Heart left ventricle (tissue), 16 donors: ENCODE measurements around the gene ARRDC1. TPM values are rescaled to one million over a fixed set of nuclear protein-coding genes. Genes with fewer than 3 reads are reported as not detected.

ENCODE experiments used
- ATAC-seq, 4 donors: fragments of 200-7000 bp; cut with Tn5 transposase; one replicate each; pipeline ENCODE4 v1.9.1; 2020 to 2022; ENCODE audit warnings: moderate library complexity in 4 of 4, mild to moderate bottlenecking in 3 of 4, moderate number of reproducible peaks in 1 of 4
- DNase-seq, 5 donors: peaks; one replicate each; pipeline ENCODE4 v3.0.0-alpha.2; 2020
- H3K27ac ChIP-seq, 12 donors: fragments of 200-600 bp; sonication (generic) in 4 of 12; one replicate each; pipeline versions ENCODE4 v1.5.0 to v1.8.0; 2016 to 2022; ENCODE audit warnings: mild to moderate bottlenecking in 2 of 12
- H3K27me3 ChIP-seq, 9 donors: fragments of 200-600 bp; sonication (generic) in 2 of 9; one replicate each; pipeline versions ENCODE4 v1.5.1 to v1.8.0; 2016 to 2022; ENCODE audit warnings: mild to moderate bottlenecking in 3 of 9
- H3K36me3 ChIP-seq, 9 donors: fragments of 200-600 bp; sonication (generic) in 2 of 9; one replicate each; pipeline versions ENCODE4 v1.5.0 to v1.8.0; 2018 to 2022; ENCODE audit warnings: mild to moderate bottlenecking in 2 of 9
- H3K4me1 ChIP-seq, 12 donors: fragments of 200-600 bp; sonication (generic) in 4 of 12; one replicate each; pipeline versions ENCODE4 v1.5.0 to v1.8.0; 2016 to 2022; ENCODE audit warnings: mild to moderate bottlenecking in 3 of 12
- H3K4me3 ChIP-seq, 12 donors: fragments of 200-600 bp; sonication (generic) in 4 of 12; one replicate each; pipeline versions ENCODE4 v1.5.0 to v1.8.0; 2017 to 2022; ENCODE audit warnings: mild to moderate bottlenecking in 9 of 12, moderate library complexity in 4 of 12
- H3K9me3 ChIP-seq, 12 donors: fragments of 200-600 bp; sonication (generic) in 4 of 12; one replicate each; pipeline versions ENCODE4 v1.5.0 to v1.8.0; 2016 to 2022; ENCODE audit warnings: mild to moderate bottlenecking in 1 of 12
- POLR2A ChIP-seq, 2 donors: fragments of 450-650 bp; IDR thresholded peaks; one replicate each; pipeline ENCODE4 v1.6.1; 2017; ENCODE audit warnings: antibody characterized with exemption in 2 of 2, mild to moderate bottlenecking in 2 of 2, moderate library complexity in 2 of 2
- WGBS, 4 donors: extraction: QIAGEN DNeasy Blood & Tissue Kit in 2 of 4; methylation state at CpG; one replicate each; pipeline versions ENCODE4 v1.1.5 to v1.1.7; 2013 to 2018; 5-methylcytosine and 5-hydroxymethylcytosine counted together
- intact Hi-C, 10 donors: fragments of 100-400 bp; cut with DNase I; formaldehyde crosslinking; loops; one replicate each; pipeline versions ENCODE4 v1.11.1 to v1.14.2; 2022
- polyA plus RNA-seq, 2 donors: library from polyadenylated mRNA; stranded (reverse); fragments of 200-250 nt; gene quantifications; one replicate each; pipeline ENCODE4 v1.2.3, GENCODE V29; 2013
- total RNA-seq, 9 donors: library from RNA; depleted of rRNA in 2 of 9; stranded (reverse); fragments of >200 nt in 2 of 9; fragmentation: NEBNext Ultra II Directional in 3 of 9; extraction: Animal tissue kit (Norgen Biotek cat#: 25700) in 3 of 9; gene quantifications; one replicate each; pipeline versions ENCODE4 v1.1.0 to v1.2.4, GENCODE V29; 2016 to 2023
- TF ChIP-seq, protein P1 (sequence below), 12 donors: fragments of 200-600 bp; sonication (generic) in 4 of 12; IDR thresholded peaks; one replicate each; pipeline versions ENCODE4 v1.5.0 to v1.8.0; 2018 to 2022; ENCODE audit warnings: antibody characterized with exemption in 12 of 12, mild to moderate bottlenecking in 5 of 12
- donor health status: ischemic (EF 13 %, LVEDD 7.1; RV severe dilation, severe dysfunction).
- donor health status: healthy with polysubstance abuse.
- donor health status: DM: no; HTN: yes; CAD: no.
- donor health status: DM: no; HTN: no; CAD: no.
- donor health status: ischemic (EF 25% LVEDD 6.9; RV normal size, moderate dysfunction).
- donor health status: ischemic (EF 25% LVEDD 5.7; RV mildly dilated, moderate dysfunction).
- donor health status: healthy.
- donor health status: DM: yes; HTN: yes; CAD: no.
- donor health status: ischemic (EF 35%, LVEDD 5.7; RV mildly dilated, moderate dysfunction).
- donor health status: nonischemic (EF 11% LVEDD 7.7; RV severe dilation, severe dysfunction).
- donor health status: DM: yes; HTN: yes; CAD: no.
- donor health status: PGD.
- donor health status: ischemic (EF 29% LVEDD 5.4; RV normal size, mild dysfunction).
- donor health status: nonischemic (EF 23%, LVEDD 6.1; RV moderate dilation, normal function).

ARRDC1 gene
- total and polyA plus RNA-seq, 11 donors: 14.1 to 43.6 (median 23.2) TPM

- Histone ChIP-seq H3K27me3 (no peaks in the 10 kb centered on the region), H3K4me1 (peaks cover 0 to 28% (median 8%) of the 10 kb centered on the region in 12 donors), H3K36me3 (peaks cover 0 to 22% (median 3%) of the 10 kb centered on the region in 9 donors), H3K9me3 (no peaks in the 10 kb centered on the region), H3K27ac (peak overlapping the region in 2 of 12 donors; percentile 8 to 71), H3K4me3 (peak overlapping the region in 5 of 12 donors; percentile 13 to 42 (median 25))
- intact Hi-C loops: no loop called here
- DNase-seq (no peak), ATAC-seq (no peak)
- TF ChIP-seq, protein P1, sequence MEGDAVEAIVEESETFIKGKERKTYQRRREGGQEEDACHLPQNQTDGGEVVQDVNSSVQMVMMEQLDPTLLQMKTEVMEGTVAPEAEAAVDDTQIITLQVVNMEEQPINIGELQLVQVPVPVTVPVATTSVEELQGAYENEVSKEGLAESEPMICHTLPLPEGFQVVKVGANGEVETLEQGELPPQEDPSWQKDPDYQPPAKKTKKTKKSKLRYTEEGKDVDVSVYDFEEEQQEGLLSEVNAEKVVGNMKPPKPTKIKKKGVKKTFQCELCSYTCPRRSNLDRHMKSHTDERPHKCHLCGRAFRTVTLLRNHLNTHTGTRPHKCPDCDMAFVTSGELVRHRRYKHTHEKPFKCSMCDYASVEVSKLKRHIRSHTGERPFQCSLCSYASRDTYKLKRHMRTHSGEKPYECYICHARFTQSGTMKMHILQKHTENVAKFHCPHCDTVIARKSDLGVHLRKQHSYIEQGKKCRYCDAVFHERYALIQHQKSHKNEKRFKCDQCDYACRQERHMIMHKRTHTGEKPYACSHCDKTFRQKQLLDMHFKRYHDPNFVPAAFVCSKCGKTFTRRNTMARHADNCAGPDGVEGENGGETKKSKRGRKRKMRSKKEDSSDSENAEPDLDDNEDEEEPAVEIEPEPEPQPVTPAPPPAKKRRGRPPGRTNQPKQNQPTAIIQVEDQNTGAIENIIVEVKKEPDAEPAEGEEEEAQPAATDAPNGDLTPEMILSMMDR (IDR thresholded peaks at IDR 0.05): no peak
- 67 to 77% (median 71%) methylated on average over 12 of the region's 12 CpGs for WGBS, 4 donors
These were observed 34.0 kb downstream of the ARRDC1 start for GRCh38 chr9:137639303-137640051.

DNA sequence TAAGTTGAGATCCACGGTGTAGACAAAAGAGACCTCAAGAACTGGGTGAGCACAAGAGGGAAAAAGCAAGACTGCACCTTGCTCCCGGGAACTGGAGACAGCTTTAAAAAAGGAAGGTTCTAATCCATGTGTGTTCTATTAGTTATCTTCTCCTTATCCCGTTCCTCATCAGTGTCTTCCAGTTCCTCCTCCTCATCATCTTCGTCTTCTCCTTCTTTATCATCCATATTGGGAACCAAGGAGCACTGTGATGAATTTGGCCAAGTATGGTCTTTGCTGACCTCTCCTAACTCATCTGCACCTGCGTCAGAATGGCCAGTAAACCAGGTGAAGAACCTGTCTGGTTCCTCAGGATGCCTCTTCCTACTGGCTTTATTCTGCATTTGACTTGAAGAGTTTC is 35.4 kb downstream of the ARRDC1 start:
- intact Hi-C loops: no loop called here
- WGBS, 4 donors: 90 to 97% (median 92%) methylated on average over 5 of the region's 5 CpGs
- Histone ChIP-seq H3K4me1 (peaks cover 0 to 28% (median 8%) of the 10 kb centered on the region in 12 donors), H3K4me3 (no peak overlapping the region), H3K27me3 (no peaks in the 10 kb centered on the region), H3K27ac (no peak overlapping the region), H3K9me3 (no peaks in the 10 kb centered on the region), H3K36me3 (peaks cover 0 to 26% (median 3%) of the 10 kb centered on the region in 9 donors)
- TF ChIP-seq, protein P1 (IDR thresholded peaks at IDR 0.05): no peak
- no peak for TF ChIP-seq POLR2A (IDR thresholded peaks at IDR 0.05)
- ATAC-seq: no peak
- no peak for DNase-seq

DNA sequence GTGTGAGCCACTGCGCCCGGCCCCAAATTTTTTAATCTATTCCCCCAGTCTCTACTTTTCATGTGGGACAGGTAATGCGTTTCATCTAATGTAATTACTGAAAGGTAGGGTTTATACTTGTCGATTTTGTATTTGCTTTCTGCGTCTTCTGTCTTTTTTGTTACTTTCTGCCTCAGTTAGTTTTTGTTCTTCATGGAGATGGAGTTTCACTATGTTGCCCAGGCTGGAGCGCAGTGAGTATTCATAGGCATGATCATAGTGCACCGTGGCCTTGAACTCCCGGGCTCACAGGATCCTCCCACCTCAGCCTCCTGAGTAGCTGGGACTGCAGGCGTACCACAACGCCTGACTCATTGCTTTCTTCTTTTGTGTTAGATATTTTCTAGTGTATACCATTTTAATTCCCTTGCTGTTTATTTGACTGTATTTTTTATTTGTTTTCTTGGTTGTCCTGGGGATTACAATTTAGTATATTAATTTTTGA is 36.7 kb downstream of the ARRDC1 start:
- Histone ChIP-seq H3K27ac (no peak overlapping the region), H3K4me3 (no peak overlapping the region), H3K36me3 (peaks cover 0 to 31% (median 3%) of the 10 kb centered on the region in 9 donors), H3K9me3 (no peaks in the 10 kb centered on the region), H3K27me3 (no peaks in the 10 kb centered on the region), H3K4me1 (peaks cover 0 to 40% (median 8%) of the 10 kb centered on the region in 12 donors)
- DNase-seq (no peak), ATAC-seq (no peak)
- intact Hi-C loops: no loop called here
- TF ChIP-seq POLR2A (IDR thresholded peaks at IDR 0.05): no peak
- TF ChIP-seq, protein P1 (IDR thresholded peaks at IDR 0.05): no peak
- 95 to 96% (median 96%) methylated on average over 10 of the region's 10 CpGs for WGBS, 4 donors

- 96 to 97% (median 97%) methylated on average over 5 of the region's 5 CpGs for WGBS, 4 donors
- DNase-seq (no peak), ATAC-seq (no peak)
- H3K9me3 ChIP-seq: no peaks in the 10 kb centered on the region
- peaks cover 0 to 46% (median 8%) of the 10 kb centered on the region in 12 donors for H3K4me1 ChIP-seq
- H3K4me3 ChIP-seq: no peak overlapping the region
- TF ChIP-seq, protein P1 (IDR thresholded peaks at IDR 0.05): no peak
- no peak for TF ChIP-seq POLR2A (IDR thresholded peaks at IDR 0.05)
- H3K27ac ChIP-seq: no peak overlapping the region
- intact Hi-C loops: no loop called here
- H3K27me3 ChIP-seq: no peaks in the 10 kb centered on the region
- H3K36me3 ChIP-seq: peaks cover 0 to 31% (median 3%) of the 10 kb centered on the region in 9 donors
These were observed 37.4 kb downstream of the ARRDC1 start for GRCh38 chr9:137642892-137643291.
